Hepatocyte (in vitro differentiated cells): ENCODE data around the gene FUNDC1.

ENCODE experiments used
- EZH2 ChIP-seq: fragments of 200-600 bp; sonication (generic); IDR thresholded peaks from 2 replicates; pipeline ENCODE4 v1.6.1; 2016; ENCODE audit warnings: antibody characterized with exemption, mild to moderate bottlenecking, borderline replicate concordance
- EZH2phosphoT487 ChIP-seq: fragments of 200-600 bp; sonication (generic); IDR thresholded peaks from one replicate; pipeline ENCODE4 v1.6.1; 2018; ENCODE audit warnings: antibody characterized with exemption, mild to moderate bottlenecking, low read depth, moderate library complexity; ENCODE audit not compliant: unreplicated experiment, severe bottlenecking
- TF ChIP-seq, protein P1 (sequence below): fragments of 200-600 bp; sonication (generic); IDR thresholded peaks from 2 replicates; pipeline ENCODE4 v1.5.1; 2016; ENCODE audit warnings: antibody characterized with exemption, mild to moderate bottlenecking; ENCODE audit not compliant: poor library complexity

DNA sequence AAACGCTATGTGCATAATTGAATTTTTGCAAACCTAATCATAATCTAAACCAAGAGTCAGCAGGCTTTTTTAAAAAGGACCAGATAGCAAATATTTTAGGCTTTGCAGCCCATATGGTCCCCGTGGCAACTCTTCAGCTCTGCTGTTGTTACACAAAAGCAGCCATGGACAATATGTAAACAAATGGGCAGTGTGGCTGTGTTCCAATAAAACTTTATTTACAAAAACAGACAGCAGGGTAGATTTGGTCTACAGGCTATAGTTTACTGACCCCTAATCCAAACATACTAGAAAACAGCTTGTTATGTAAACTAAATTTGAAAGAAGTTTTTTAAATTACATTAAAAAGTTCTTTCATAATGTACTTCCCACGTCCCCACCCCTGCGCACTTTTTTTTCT is 53.1 kb downstream of the FUNDC1 start:
- TF ChIP-seq, protein P1, sequence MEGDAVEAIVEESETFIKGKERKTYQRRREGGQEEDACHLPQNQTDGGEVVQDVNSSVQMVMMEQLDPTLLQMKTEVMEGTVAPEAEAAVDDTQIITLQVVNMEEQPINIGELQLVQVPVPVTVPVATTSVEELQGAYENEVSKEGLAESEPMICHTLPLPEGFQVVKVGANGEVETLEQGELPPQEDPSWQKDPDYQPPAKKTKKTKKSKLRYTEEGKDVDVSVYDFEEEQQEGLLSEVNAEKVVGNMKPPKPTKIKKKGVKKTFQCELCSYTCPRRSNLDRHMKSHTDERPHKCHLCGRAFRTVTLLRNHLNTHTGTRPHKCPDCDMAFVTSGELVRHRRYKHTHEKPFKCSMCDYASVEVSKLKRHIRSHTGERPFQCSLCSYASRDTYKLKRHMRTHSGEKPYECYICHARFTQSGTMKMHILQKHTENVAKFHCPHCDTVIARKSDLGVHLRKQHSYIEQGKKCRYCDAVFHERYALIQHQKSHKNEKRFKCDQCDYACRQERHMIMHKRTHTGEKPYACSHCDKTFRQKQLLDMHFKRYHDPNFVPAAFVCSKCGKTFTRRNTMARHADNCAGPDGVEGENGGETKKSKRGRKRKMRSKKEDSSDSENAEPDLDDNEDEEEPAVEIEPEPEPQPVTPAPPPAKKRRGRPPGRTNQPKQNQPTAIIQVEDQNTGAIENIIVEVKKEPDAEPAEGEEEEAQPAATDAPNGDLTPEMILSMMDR, result no peak
- no peak for TF ChIP-seq EZH2phosphoT487
- TF ChIP-seq EZH2, result no peak
